WTC11 (cell line): ENCODE measurements around the gene SOSTDC1. TPM values are rescaled to one million over a fixed set of nuclear protein-coding genes. Genes with fewer than 3 reads are reported as not detected.

Experiments used
- ATAC-seq: fragments of 200-7000 bp; cut with Tn5 transposase; 2 replicates; pipeline ENCODE4 v1.10.0; 2021; ENCODE audit warnings: mild to moderate bottlenecking, moderate library complexity
- CTCF ChIA-PET: fragments of 300-600 bp; sonication (Branson Sonifier 250); formaldehyde crosslinking; loops from one replicate; lab custom pipeline; 2021; ENCODE audit warnings: antibody characterized with exemption; lab: Charles Lee
- POLR2A ChIA-PET: fragments of 350-600 bp; sonication (Branson Sonifier 250); formaldehyde crosslinking; loops from one replicate; lab custom pipeline; 2021; ENCODE audit warnings: antibody characterized with exemption; lab: Charles Lee
- DNase-seq: peaks from one replicate; pipeline ENCODE4 v3.0.0; 2021; ENCODE audit warnings: low spot score
- H3K27ac Mint-ChIP-seq: 2 replicates; pipeline ENCODE4 v1.8.0; 2021; ENCODE audit warnings: mixed read lengths
- H3K27me3 Mint-ChIP-seq: 2 replicates; pipeline ENCODE4 v1.8.0; 2021; ENCODE audit warnings: low read depth, mild to moderate bottlenecking, moderate library complexity, mixed read lengths
- H3K36me3 Mint-ChIP-seq: 2 replicates; pipeline ENCODE4 v1.8.0; 2021; ENCODE audit warnings: mixed read lengths
- H3K4me1 Mint-ChIP-seq: 2 replicates; pipeline ENCODE4 v1.8.0; 2022; ENCODE audit warnings: mixed read lengths
- H3K4me3 Mint-ChIP-seq: 2 replicates; pipeline ENCODE4 v1.8.0; 2021; ENCODE audit warnings: mild to moderate bottlenecking, moderate library complexity, mixed read lengths
- H3K9me3 Mint-ChIP-seq: 2 replicates; pipeline ENCODE4 v1.8.0; 2021; ENCODE audit warnings: mixed read lengths
- FOXJ3 ChIP-seq: sonication (generic); formaldehyde crosslinking; IDR thresholded peaks from 2 replicates; pipeline ENCODE4 v1.9.0; 2021; ENCODE audit warnings: missing genetic modification reagents, mild to moderate bottlenecking, borderline replicate concordance
- FOXK1 ChIP-seq: sonication (generic); formaldehyde crosslinking; IDR thresholded peaks from 2 replicates; pipeline ENCODE4 v1.8.0; 2022; ENCODE audit warnings: mild to moderate bottlenecking, moderate library complexity, missing genetic modification reagents
- FOXP1 ChIP-seq: sonication (generic); formaldehyde crosslinking; IDR thresholded peaks from 2 replicates; pipeline ENCODE4 v1.8.0; 2022; ENCODE audit warnings: missing genetic modification reagents, mild to moderate bottlenecking, moderate library complexity, borderline replicate concordance
- GRHL2 ChIP-seq: fragments of 250-450 bp; sonication (Bioruptor Pico); IDR thresholded peaks from 2 replicates; pipeline ENCODE4 v1.8.0; 2022; ENCODE audit warnings: mild to moderate bottlenecking, moderate library complexity; ENCODE audit not compliant: insufficient replicate concordance, severe bottlenecking
- MXD4 ChIP-seq: fragments of 250-450 bp; sonication (Bioruptor Pico); IDR thresholded peaks from 2 replicates; pipeline ENCODE4 v1.8.0; 2021; ENCODE audit warnings: mild to moderate bottlenecking, moderate library complexity, borderline replicate concordance
- NFE2L1 ChIP-seq: sonication (generic); formaldehyde crosslinking; IDR thresholded peaks from 2 replicates; pipeline ENCODE4 v1.8.1; 2023; ENCODE audit warnings: missing genetic modification reagents
- PRRX2 ChIP-seq: fragments of 250-450 bp; sonication (Bioruptor Pico); IDR thresholded peaks from 2 replicates; pipeline ENCODE4 v1.8.0; 2021; ENCODE audit warnings: mild to moderate bottlenecking
- TP53 ChIP-seq: sonication (generic); formaldehyde crosslinking; IDR thresholded peaks from 2 replicates; pipeline ENCODE4 v1.8.1; 2023; ENCODE audit warnings: mild to moderate bottlenecking, missing genetic modification reagents
- ZNF317 ChIP-seq: sonication (generic); formaldehyde crosslinking; IDR thresholded peaks from 2 replicates; pipeline ENCODE4 v1.8.1; 2023; ENCODE audit warnings: low read depth, mild to moderate bottlenecking, moderate library complexity, missing genetic modification reagents, borderline replicate concordance
- total RNA-seq: library from RNA; stranded (reverse); gene quantifications from 3 replicates; pipeline ENCODE4 v1.2.3, GENCODE V29; 2021
- TF ChIP-seq, protein P1 (sequence below): sonication (generic); formaldehyde crosslinking; IDR thresholded peaks from 2 replicates; pipeline ENCODE4 v1.8.1; 2022; ENCODE audit warnings: missing genetic modification reagents, borderline replicate concordance
- TF ChIP-seq, protein P2 (sequence below): sonication (generic); formaldehyde crosslinking; IDR thresholded peaks from 2 replicates; pipeline ENCODE4 v1.8.0; 2022; ENCODE audit warnings: mild to moderate bottlenecking, missing genetic modification reagents
- TF ChIP-seq, protein P3 (sequence below): sonication (generic); formaldehyde crosslinking; IDR thresholded peaks from 2 replicates; pipeline ENCODE4 v1.8.1; 2023; ENCODE audit warnings: mild to moderate bottlenecking, missing genetic modification reagents
- TF ChIP-seq, protein P4 (sequence below): sonication (generic); formaldehyde crosslinking; IDR thresholded peaks from 2 replicates; pipeline ENCODE4 v1.8.1; 2022; ENCODE audit warnings: low read depth, mild to moderate bottlenecking, moderate library complexity, missing genetic modification reagents, borderline replicate concordance
- TF ChIP-seq, protein P5 (sequence below): sonication (generic); formaldehyde crosslinking; IDR thresholded peaks from 2 replicates; pipeline ENCODE4 v1.8.1; 2022; ENCODE audit warnings: low read depth, missing genetic modification reagents, borderline replicate concordance
- TF ChIP-seq, protein P6 (sequence below): sonication (generic); formaldehyde crosslinking; IDR thresholded peaks from 2 replicates; pipeline ENCODE4 v1.8.1; 2022; ENCODE audit warnings: mild to moderate bottlenecking, missing genetic modification reagents, moderate library complexity, borderline replicate concordance
- TF ChIP-seq, protein P7 (sequence below): sonication (generic); formaldehyde crosslinking; IDR thresholded peaks from 2 replicates; pipeline ENCODE4 v1.8.0; 2023; ENCODE audit warnings: missing genetic modification reagents, mild to moderate bottlenecking, borderline replicate concordance
- TF ChIP-seq, protein P8 (sequence below): sonication (generic); formaldehyde crosslinking; IDR thresholded peaks from 2 replicates; pipeline ENCODE4 v1.8.1; 2023; ENCODE audit warnings: mild to moderate bottlenecking, missing genetic modification reagents, moderate library complexity
- TF ChIP-seq, protein P9 (sequence below): sonication (generic); formaldehyde crosslinking; IDR thresholded peaks from 2 replicates; pipeline ENCODE4 v1.8.1; 2023; ENCODE audit warnings: mild to moderate bottlenecking, missing genetic modification reagents
- TF ChIP-seq, protein P10 (sequence below): sonication (generic); formaldehyde crosslinking; IDR thresholded peaks from 2 replicates; pipeline ENCODE4 v1.8.0; 2022; ENCODE audit warnings: mild to moderate bottlenecking, missing genetic modification reagents

SOSTDC1 gene
- total RNA-seq, 1 experiment from 2014 or later: 0.15 TPM

DNA sequence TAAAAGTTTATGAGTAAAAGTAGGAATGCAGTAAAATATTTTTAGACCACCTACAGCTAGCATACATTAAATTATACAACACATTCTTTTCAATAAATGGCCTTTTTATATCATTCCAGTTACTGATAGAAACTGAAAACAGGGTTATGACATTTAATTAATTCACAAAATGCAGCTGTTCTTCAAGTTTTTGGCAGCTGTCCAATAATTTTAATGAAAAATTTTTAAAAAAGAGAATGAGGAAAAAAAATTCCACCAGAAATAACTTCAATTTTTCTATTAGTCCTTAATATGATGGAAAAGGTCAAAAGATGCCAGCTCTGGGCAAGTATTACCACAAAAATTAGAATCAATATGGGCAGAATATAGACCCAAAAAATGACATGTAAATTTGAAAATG is 49.2 kb upstream of the SOSTDC1 start:
- no peak for DNase-seq
- Mint-ChIP-seq H3K4me1 (peaks cover 17% of the 10 kb centered on the region), H3K27ac (no peak overlapping the region), H3K9me3 (peaks cover 11% of the 10 kb centered on the region; the same call in 1 of the 2 replicates), H3K27me3 (no peaks in the 10 kb centered on the region), H3K36me3 (no peaks in the 10 kb centered on the region), H3K4me3 (no peak overlapping the region)
- POLR2A ChIA-PET: no interaction called here
- CTCF ChIA-PET: no interaction called here
- TF ChIP-seq, protein P1, sequence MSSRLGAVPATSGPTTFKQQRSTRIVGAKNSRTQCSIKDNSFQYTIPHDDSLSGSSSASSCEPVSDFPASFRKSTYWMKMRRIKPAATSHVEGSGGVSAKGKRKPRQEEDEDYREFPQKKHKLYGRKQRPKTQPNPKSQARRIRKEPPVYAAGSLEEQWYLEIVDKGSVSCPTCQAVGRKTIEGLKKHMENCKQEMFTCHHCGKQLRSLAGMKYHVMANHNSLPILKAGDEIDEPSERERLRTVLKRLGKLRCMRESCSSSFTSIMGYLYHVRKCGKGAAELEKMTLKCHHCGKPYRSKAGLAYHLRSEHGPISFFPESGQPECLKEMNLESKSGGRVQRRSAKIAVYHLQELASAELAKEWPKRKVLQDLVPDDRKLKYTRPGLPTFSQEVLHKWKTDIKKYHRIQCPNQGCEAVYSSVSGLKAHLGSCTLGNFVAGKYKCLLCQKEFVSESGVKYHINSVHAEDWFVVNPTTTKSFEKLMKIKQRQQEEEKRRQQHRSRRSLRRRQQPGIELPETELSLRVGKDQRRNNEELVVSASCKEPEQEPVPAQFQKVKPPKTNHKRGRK (CRISPR knock-in tag): no peak
- TF ChIP-seq, protein P2, sequence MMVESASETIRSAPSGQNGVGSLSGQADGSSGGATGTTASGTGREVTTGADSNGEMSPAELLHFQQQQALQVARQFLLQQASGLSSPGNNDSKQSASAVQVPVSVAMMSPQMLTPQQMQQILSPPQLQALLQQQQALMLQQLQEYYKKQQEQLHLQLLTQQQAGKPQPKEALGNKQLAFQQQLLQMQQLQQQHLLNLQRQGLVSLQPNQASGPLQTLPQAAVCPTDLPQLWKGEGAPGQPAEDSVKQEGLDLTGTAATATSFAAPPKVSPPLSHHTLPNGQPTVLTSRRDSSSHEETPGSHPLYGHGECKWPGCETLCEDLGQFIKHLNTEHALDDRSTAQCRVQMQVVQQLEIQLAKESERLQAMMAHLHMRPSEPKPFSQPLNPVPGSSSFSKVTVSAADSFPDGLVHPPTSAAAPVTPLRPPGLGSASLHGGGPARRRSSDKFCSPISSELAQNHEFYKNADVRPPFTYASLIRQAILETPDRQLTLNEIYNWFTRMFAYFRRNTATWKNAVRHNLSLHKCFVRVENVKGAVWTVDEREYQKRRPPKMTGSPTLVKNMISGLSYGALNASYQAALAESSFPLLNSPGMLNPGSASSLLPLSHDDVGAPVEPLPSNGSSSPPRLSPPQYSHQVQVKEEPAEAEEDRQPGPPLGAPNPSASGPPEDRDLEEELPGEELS: no peak
- TF ChIP-seq ZNF317 (no peak), FOXK1 (CRISPR knock-in tag) (no peak), FOXP1 (no peak), TP53 (CRISPR knock-in tag) (no peak), MXD4 (CRISPR knock-in tag) (no peak), FOXJ3 (CRISPR knock-in tag) (no peak), PRRX2 (no peak), GRHL2 (no peak), NFE2L1 (no peak)
- TF ChIP-seq, protein P3, sequence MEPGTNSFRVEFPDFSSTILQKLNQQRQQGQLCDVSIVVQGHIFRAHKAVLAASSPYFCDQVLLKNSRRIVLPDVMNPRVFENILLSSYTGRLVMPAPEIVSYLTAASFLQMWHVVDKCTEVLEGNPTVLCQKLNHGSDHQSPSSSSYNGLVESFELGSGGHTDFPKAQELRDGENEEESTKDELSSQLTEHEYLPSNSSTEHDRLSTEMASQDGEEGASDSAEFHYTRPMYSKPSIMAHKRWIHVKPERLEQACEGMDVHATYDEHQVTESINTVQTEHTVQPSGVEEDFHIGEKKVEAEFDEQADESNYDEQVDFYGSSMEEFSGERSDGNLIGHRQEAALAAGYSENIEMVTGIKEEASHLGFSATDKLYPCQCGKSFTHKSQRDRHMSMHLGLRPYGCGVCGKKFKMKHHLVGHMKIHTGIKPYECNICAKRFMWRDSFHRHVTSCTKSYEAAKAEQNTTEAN: no peak
- TF ChIP-seq, protein P4, sequence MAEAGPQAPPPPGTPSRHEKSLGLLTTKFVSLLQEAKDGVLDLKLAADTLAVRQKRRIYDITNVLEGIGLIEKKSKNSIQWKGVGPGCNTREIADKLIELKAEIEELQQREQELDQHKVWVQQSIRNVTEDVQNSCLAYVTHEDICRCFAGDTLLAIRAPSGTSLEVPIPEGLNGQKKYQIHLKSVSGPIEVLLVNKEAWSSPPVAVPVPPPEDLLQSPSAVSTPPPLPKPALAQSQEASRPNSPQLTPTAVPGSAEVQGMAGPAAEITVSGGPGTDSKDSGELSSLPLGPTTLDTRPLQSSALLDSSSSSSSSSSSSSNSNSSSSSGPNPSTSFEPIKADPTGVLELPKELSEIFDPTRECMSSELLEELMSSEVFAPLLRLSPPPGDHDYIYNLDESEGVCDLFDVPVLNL (CRISPR knock-in tag): no peak
- TF ChIP-seq, protein P5, sequence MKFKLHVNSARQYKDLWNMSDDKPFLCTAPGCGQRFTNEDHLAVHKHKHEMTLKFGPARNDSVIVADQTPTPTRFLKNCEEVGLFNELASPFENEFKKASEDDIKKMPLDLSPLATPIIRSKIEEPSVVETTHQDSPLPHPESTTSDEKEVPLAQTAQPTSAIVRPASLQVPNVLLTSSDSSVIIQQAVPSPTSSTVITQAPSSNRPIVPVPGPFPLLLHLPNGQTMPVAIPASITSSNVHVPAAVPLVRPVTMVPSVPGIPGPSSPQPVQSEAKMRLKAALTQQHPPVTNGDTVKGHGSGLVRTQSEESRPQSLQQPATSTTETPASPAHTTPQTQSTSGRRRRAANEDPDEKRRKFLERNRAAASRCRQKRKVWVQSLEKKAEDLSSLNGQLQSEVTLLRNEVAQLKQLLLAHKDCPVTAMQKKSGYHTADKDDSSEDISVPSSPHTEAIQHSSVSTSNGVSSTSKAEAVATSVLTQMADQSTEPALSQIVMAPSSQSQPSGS (CRISPR knock-in tag): no peak
- TF ChIP-seq, protein P6, sequence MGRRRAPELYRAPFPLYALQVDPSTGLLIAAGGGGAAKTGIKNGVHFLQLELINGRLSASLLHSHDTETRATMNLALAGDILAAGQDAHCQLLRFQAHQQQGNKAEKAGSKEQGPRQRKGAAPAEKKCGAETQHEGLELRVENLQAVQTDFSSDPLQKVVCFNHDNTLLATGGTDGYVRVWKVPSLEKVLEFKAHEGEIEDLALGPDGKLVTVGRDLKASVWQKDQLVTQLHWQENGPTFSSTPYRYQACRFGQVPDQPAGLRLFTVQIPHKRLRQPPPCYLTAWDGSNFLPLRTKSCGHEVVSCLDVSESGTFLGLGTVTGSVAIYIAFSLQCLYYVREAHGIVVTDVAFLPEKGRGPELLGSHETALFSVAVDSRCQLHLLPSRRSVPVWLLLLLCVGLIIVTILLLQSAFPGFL (CRISPR knock-in tag): no peak
- TF ChIP-seq, protein P7, sequence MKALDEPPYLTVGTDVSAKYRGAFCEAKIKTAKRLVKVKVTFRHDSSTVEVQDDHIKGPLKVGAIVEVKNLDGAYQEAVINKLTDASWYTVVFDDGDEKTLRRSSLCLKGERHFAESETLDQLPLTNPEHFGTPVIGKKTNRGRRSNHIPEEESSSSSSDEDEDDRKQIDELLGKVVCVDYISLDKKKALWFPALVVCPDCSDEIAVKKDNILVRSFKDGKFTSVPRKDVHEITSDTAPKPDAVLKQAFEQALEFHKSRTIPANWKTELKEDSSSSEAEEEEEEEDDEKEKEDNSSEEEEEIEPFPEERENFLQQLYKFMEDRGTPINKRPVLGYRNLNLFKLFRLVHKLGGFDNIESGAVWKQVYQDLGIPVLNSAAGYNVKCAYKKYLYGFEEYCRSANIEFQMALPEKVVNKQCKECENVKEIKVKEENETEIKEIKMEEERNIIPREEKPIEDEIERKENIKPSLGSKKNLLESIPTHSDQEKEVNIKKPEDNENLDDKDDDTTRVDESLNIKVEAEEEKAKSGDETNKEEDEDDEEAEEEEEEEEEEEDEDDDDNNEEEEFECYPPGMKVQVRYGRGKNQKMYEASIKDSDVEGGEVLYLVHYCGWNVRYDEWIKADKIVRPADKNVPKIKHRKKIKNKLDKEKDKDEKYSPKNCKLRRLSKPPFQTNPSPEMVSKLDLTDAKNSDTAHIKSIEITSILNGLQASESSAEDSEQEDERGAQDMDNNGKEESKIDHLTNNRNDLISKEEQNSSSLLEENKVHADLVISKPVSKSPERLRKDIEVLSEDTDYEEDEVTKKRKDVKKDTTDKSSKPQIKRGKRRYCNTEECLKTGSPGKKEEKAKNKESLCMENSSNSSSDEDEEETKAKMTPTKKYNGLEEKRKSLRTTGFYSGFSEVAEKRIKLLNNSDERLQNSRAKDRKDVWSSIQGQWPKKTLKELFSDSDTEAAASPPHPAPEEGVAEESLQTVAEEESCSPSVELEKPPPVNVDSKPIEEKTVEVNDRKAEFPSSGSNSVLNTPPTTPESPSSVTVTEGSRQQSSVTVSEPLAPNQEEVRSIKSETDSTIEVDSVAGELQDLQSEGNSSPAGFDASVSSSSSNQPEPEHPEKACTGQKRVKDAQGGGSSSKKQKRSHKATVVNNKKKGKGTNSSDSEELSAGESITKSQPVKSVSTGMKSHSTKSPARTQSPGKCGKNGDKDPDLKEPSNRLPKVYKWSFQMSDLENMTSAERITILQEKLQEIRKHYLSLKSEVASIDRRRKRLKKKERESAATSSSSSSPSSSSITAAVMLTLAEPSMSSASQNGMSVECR (CRISPR knock-in tag): no peak
- TF ChIP-seq, protein P8, sequence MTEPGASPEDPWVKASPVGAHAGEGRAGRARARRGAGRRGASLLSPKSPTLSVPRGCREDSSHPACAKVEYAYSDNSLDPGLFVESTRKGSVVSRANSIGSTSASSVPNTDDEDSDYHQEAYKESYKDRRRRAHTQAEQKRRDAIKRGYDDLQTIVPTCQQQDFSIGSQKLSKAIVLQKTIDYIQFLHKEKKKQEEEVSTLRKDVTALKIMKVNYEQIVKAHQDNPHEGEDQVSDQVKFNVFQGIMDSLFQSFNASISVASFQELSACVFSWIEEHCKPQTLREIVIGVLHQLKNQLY (CRISPR knock-in tag): no peak
- TF ChIP-seq, protein P9, sequence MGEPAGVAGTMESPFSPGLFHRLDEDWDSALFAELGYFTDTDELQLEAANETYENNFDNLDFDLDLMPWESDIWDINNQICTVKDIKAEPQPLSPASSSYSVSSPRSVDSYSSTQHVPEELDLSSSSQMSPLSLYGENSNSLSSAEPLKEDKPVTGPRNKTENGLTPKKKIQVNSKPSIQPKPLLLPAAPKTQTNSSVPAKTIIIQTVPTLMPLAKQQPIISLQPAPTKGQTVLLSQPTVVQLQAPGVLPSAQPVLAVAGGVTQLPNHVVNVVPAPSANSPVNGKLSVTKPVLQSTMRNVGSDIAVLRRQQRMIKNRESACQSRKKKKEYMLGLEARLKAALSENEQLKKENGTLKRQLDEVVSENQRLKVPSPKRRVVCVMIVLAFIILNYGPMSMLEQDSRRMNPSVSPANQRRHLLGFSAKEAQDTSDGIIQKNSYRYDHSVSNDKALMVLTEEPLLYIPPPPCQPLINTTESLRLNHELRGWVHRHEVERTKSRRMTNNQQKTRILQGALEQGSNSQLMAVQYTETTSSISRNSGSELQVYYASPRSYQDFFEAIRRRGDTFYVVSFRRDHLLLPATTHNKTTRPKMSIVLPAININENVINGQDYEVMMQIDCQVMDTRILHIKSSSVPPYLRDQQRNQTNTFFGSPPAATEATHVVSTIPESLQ: no peak
- TF ChIP-seq, protein P10, sequence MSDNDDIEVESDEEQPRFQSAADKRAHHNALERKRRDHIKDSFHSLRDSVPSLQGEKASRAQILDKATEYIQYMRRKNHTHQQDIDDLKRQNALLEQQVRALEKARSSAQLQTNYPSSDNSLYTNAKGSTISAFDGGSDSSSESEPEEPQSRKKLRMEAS (CRISPR knock-in tag): no peak
- no peak for ATAC-seq
